ENCODE measurements around the gene NSUN2. TPM values are rescaled to one million over a fixed set of nuclear protein-coding genes. Genes with fewer than 3 reads are reported as not detected.

NSUN2 gene
- total RNA-seq, 1 donor: 39.4 TPM

DNA sequence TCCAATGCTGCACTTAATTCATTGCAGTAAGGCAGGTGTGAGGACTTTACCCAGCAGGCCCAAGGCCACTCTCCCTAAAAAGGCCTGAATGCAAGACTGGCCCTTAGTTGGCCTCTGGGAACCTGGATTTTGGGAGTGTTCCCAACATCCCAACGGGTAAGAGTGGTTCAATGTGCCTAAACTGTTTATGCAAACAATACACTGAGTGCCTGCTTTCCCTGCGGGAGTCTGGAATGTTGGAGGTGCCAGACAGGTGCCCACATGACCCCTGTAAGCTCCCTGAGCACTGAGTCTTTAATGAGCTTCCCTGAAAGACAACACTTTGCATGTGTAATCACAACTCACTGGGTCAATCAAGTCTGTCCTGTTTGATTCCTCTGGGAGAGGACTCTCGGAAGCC is 37.4 kb downstream of the NSUN2 start:
- Histone ChIP-seq H2AFZ (ENCODE audit: low read length) (no peak overlapping the region), H3K27me3 (ENCODE audit: insufficient read depth, low read length) (no peaks in the 10 kb centered on the region), H3K4me2 (ENCODE audit: insufficient read depth, low read length) (no peak overlapping the region), H3K27ac (ENCODE audit: low read depth, low read length) (no peak overlapping the region), H4K20me1 (ENCODE audit: insufficient read depth, low read length) (peaks cover 7% of the 10 kb centered on the region), H3K4me3 (ENCODE audit: insufficient read depth, low read length) (no peak overlapping the region), H3K36me3 (ENCODE audit: insufficient read depth, low read length) (peaks cover 37% of the 10 kb centered on the region), H3K4me1 (ENCODE audit: insufficient read depth, low read length) (peaks cover 14% of the 10 kb centered on the region), H3K79me2 (ENCODE audit: insufficient read depth, low read length) (no peaks in the 10 kb centered on the region), H3K9me3 (ENCODE audit: low read depth, low read length) (no peaks in the 10 kb centered on the region)
- no peak for DNase-seq (ENCODE audit: insufficient read length, low spot score, missing footprints)
- TF ChIP-seq, protein P1, sequence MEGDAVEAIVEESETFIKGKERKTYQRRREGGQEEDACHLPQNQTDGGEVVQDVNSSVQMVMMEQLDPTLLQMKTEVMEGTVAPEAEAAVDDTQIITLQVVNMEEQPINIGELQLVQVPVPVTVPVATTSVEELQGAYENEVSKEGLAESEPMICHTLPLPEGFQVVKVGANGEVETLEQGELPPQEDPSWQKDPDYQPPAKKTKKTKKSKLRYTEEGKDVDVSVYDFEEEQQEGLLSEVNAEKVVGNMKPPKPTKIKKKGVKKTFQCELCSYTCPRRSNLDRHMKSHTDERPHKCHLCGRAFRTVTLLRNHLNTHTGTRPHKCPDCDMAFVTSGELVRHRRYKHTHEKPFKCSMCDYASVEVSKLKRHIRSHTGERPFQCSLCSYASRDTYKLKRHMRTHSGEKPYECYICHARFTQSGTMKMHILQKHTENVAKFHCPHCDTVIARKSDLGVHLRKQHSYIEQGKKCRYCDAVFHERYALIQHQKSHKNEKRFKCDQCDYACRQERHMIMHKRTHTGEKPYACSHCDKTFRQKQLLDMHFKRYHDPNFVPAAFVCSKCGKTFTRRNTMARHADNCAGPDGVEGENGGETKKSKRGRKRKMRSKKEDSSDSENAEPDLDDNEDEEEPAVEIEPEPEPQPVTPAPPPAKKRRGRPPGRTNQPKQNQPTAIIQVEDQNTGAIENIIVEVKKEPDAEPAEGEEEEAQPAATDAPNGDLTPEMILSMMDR (IDR thresholded peaks at IDR 0.05; ENCODE audit: extremely low read depth, low read depth, low read length): no peak

DNA sequence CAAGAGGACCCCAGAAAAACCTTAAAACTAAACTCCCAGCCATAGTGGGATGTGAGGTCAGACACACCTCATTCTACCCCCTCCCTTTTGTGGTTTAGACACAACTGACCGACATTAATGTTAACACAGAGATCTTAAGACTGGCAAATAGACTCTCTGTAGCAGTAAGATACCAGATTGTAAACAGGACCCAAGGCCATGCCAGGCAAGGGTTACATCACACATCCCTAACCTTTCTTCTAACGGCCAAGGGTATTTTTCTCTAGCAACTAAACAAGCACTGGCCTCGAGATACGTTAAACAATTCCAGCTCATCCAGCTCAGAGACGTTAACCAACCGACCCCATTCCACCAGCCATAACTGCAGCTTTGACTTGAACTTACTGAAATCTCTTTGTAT is 38.8 kb downstream of the NSUN2 start:
- Histone ChIP-seq H3K27me3 (ENCODE audit: insufficient read depth, low read length) (no peaks in the 10 kb centered on the region), H3K36me3 (ENCODE audit: insufficient read depth, low read length) (peaks cover 24% of the 10 kb centered on the region), H3K4me1 (ENCODE audit: insufficient read depth, low read length) (peaks cover 14% of the 10 kb centered on the region), H4K20me1 (ENCODE audit: insufficient read depth, low read length) (peaks cover 7% of the 10 kb centered on the region), H3K4me3 (ENCODE audit: insufficient read depth, low read length) (no peak overlapping the region), H3K4me2 (ENCODE audit: insufficient read depth, low read length) (no peak overlapping the region), H3K27ac (ENCODE audit: low read depth, low read length) (no peak overlapping the region), H2AFZ (ENCODE audit: low read length) (no peak overlapping the region), H3K79me2 (ENCODE audit: insufficient read depth, low read length) (no peaks in the 10 kb centered on the region), H3K9me3 (ENCODE audit: low read depth, low read length) (no peaks in the 10 kb centered on the region)
- TF ChIP-seq, protein P1 (IDR thresholded peaks at IDR 0.05; ENCODE audit: extremely low read depth, low read depth, low read length): no peak
- DNase-seq (ENCODE audit: insufficient read length, low spot score, missing footprints): no peak

DNA sequence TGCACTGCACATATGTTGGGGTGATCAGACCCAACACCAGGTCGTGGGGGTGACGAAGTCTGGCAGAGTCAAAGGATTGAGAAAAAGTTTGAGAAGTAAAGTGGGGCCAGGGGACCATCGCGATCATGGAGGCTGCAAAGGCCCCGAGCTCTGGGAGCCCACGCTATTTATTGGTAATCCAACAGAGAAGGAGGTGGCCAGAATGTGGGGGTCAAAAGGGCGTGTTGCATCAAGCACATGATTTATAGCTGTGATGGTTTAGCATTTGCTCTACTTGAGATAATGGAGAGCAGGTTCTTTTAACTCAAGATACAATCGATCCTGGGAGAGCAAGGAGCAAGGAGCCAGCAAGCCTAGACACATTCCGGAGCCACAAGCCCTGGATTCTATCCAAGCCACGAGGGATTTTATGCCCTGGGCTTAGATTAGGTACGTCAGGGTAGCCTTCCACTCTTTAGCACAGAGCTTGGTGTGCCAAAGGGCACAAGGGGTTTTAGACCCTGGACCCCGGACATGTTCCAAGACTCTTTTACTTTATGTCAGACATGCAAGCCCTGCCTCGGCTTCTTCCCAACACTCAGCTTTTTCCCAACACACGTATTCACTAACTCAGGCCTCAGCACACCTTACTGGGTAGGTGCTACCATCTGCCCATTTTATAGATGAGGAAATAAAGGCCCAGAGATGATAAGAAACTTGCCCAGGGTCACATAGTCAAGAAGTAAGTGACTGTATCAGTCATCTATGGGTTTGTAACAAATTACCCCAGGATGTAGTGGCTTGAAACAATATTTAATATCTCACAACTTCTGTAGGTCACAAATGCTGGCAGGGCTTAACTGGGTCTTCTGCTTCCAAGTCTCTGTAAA is 39.5 kb downstream of the NSUN2 start:
- peaks cover 2% of the 10 kb centered on the region for H4K20me1 ChIP-seq (ENCODE audit: insufficient read depth, low read length)
- TF ChIP-seq, protein P1 (IDR thresholded peaks at IDR 0.05; ENCODE audit: extremely low read depth, low read depth, low read length): no peak
- no peaks in the 10 kb centered on the region for H3K9me3 ChIP-seq (ENCODE audit: low read depth, low read length)
- no peaks in the 10 kb centered on the region for H3K27me3 ChIP-seq (ENCODE audit: insufficient read depth, low read length)
- H3K4me3 ChIP-seq (ENCODE audit: insufficient read depth, low read length): no peak overlapping the region
- H2AFZ ChIP-seq (ENCODE audit: low read length): no peak overlapping the region
- H3K4me2 ChIP-seq (ENCODE audit: insufficient read depth, low read length): no peak overlapping the region
- DNase-seq (ENCODE audit: insufficient read length, low spot score, missing footprints): no peak
- H3K27ac ChIP-seq (ENCODE audit: low read depth, low read length): no peak overlapping the region
- H3K36me3 ChIP-seq (ENCODE audit: insufficient read depth, low read length): peaks cover 18% of the 10 kb centered on the region
- peaks cover 8% of the 10 kb centered on the region for H3K4me1 ChIP-seq (ENCODE audit: insufficient read depth, low read length)
- H3K79me2 ChIP-seq (ENCODE audit: insufficient read depth, low read length): no peaks in the 10 kb centered on the region

DNA sequence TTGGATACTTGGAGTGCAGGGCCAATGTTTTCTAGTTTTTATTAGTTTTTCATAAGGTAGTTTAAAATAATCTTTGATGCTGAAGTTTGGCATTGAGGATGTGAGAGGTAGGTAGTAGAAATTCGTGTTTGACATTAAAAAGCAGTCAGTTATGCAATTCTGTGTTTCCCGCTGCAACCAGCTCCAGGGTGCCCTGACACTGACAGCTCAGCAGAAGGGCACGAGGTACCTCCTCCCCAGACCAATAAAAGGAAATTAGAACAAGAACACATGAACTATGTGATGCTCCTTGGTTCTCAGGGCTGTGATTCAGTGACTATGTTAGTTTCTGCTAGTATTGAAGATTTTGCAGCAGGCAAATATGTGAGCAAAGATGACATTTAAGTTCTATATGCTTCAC is 40.2 kb downstream of the NSUN2 start:
- Histone ChIP-seq H4K20me1 (ENCODE audit: insufficient read depth, low read length) (peaks cover 2% of the 10 kb centered on the region), H3K4me2 (ENCODE audit: insufficient read depth, low read length) (no peak overlapping the region)

More for the DNA sequence above, 40.2 kb downstream of the NSUN2 start:
- Histone ChIP-seq H3K4me3 (ENCODE audit: insufficient read depth, low read length) (no peak overlapping the region), H3K27me3 (ENCODE audit: insufficient read depth, low read length) (no peaks in the 10 kb centered on the region), H3K9me3 (ENCODE audit: low read depth, low read length) (no peaks in the 10 kb centered on the region), H3K4me1 (ENCODE audit: insufficient read depth, low read length) (peaks cover 1% of the 10 kb centered on the region), H3K27ac (ENCODE audit: low read depth, low read length) (no peak overlapping the region), H2AFZ (ENCODE audit: low read length) (no peak overlapping the region), H3K79me2 (ENCODE audit: insufficient read depth, low read length) (no peaks in the 10 kb centered on the region), H3K36me3 (ENCODE audit: insufficient read depth, low read length) (peaks cover 16% of the 10 kb centered on the region)
- DNase-seq (ENCODE audit: insufficient read length, low spot score, missing footprints): peak; percentile 42
- TF ChIP-seq, protein P1 (IDR thresholded peaks at IDR 0.05; ENCODE audit: extremely low read depth, low read depth, low read length): no peak

Measured in osteoblast (primary cell).